Ishikawa (cell line): ENCODE data around the gene SLC24A3.

Source experiments
- CEBPB ChIP-seq: IDR thresholded peaks from 2 replicates; pipeline ENCODE4 v1.6.1; 2012
- CREB1 ChIP-seq: IDR thresholded peaks from 2 replicates; pipeline ENCODE4 v1.6.1; 2012; ENCODE audit warnings: low read depth
- EGR1 ChIP-seq: IDR thresholded peaks from 2 replicates; pipeline ENCODE4 v1.6.1; 2012
- EP300 ChIP-seq: IDR thresholded peaks from 2 replicates; pipeline ENCODE4 v1.6.1; 2012; ENCODE audit warnings: borderline replicate concordance
- FOXM1 ChIP-seq: IDR thresholded peaks from 2 replicates; pipeline ENCODE4 v1.6.1; 2012; ENCODE audit warnings: low read depth, borderline replicate concordance
- MAX ChIP-seq: IDR thresholded peaks from 2 replicates; pipeline ENCODE4 v1.6.1; 2012
- NFIC ChIP-seq: IDR thresholded peaks from 2 replicates; pipeline ENCODE4 v1.6.1; 2012
- RAD21 ChIP-seq: IDR thresholded peaks from 2 replicates; pipeline ENCODE4 v1.6.1; 2012; ENCODE audit warnings: low read depth
- REST ChIP-seq: IDR thresholded peaks from 2 replicates; pipeline ENCODE4 v1.6.1; 2012; ENCODE audit warnings: low read depth, mild to moderate bottlenecking
- TAF1 ChIP-seq: IDR thresholded peaks from 2 replicates; pipeline ENCODE4 v1.6.1; 2012; ENCODE audit warnings: low read depth, mild to moderate bottlenecking
- TCF12 ChIP-seq: IDR thresholded peaks from 2 replicates; pipeline ENCODE4 v1.6.1; 2012; ENCODE audit warnings: low read depth
- TEAD4 ChIP-seq: IDR thresholded peaks from 2 replicates; pipeline ENCODE4 v1.6.1; 2012
- YY1 ChIP-seq: IDR thresholded peaks from 2 replicates; pipeline ENCODE4 v1.6.1; 2012; ENCODE audit warnings: low read depth
- ZBTB7A ChIP-seq: IDR thresholded peaks from 2 replicates; pipeline ENCODE4 v1.6.1; 2012; ENCODE audit warnings: low read depth
- TF ChIP-seq, protein P1 (sequence below): IDR thresholded peaks from 2 replicates; pipeline ENCODE4 v1.6.1; 2012

The SLC24A3 gene

GRCh38 chr20:19725373-19725772 lies 512.9 kb downstream of the SLC24A3 start:
- TF ChIP-seq CEBPB (no peak), FOXM1 (no peak), YY1 (no peak), RAD21 (no peak), REST (no peak), ZBTB7A (no peak), TAF1 (no peak), EGR1 (no peak), NFIC (no peak), MAX (no peak), CREB1 (no peak), TCF12 (no peak), EP300 (no peak), TEAD4 (no peak)
- TF ChIP-seq, protein P1, sequence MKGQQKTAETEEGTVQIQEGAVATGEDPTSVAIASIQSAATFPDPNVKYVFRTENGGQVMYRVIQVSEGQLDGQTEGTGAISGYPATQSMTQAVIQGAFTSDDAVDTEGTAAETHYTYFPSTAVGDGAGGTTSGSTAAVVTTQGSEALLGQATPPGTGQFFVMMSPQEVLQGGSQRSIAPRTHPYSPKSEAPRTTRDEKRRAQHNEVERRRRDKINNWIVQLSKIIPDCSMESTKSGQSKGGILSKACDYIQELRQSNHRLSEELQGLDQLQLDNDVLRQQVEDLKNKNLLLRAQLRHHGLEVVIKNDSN = no peak

GRCh38 chr20:19725814-19726525 lies 513.5 kb downstream of the SLC24A3 start:
- TF ChIP-seq MAX (no peak), ZBTB7A (no peak), TCF12 (no peak), YY1 (no peak), CEBPB (no peak), TEAD4 (no peak), FOXM1 (no peak)
- TF ChIP-seq, protein P1 = no peak

GRCh38 chr20:19727251-19727847 lies 514.9 kb downstream of the SLC24A3 start:
- no peak for TF ChIP-seq ZBTB7A
- TF ChIP-seq TEAD4 = no peak
- no peak for TF ChIP-seq MAX
- no peak for TF ChIP-seq TAF1

DNA sequence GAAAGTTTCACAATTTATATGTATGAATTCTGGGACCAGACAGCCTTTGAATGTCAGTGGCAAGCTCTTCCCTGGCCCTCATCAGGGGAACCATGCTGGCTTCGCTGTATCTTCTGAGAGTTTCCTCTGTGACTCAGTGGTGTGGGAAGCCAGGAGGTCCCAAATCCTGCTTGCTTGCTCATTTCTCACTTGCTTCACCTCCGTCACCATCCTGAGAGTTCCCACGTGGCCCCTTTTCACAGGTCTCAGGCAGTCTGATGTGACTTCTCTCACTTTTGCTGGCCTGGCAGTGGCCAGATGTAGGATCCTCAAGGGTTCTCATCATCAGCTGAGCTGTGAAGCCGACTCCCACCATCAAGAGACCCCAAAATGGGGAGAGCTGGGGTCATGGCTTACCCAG lies 517.2 kb downstream of the SLC24A3 start:
- TF ChIP-seq NFIC (no peak), MAX (no peak), CREB1 (no peak), CEBPB (no peak), EP300 (no peak), REST (no peak), YY1 (no peak), TAF1 (no peak)
- TF ChIP-seq, protein P1 = no peak

DNA sequence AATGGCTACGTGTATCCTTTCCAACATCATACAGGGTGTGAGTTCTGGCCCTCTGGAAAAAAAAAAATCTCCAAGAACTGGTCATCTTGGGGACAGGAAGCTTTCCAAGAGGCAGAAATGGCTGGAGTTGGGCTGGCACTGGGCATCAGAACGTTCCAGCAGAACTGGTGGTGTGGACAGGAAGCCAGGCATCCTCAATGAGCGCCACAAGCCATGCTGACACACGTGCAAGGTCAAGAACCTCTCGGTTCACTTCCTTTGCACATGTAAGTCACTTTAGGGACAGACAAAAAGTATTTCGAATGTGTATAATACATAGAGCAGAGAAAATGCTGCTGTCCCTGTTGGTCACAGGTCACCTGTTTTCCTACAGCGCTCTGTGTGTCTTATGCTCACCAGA lies 518.3 kb downstream of the SLC24A3 start:
- TF ChIP-seq MAX = no peak
- no peak for TF ChIP-seq EP300
- TF ChIP-seq NFIC = no peak
- TF ChIP-seq CEBPB = no peak
- TF ChIP-seq TEAD4 = no peak
- no peak for TF ChIP-seq TAF1
- TF ChIP-seq RAD21 = no peak
- no peak for TF ChIP-seq YY1
- no peak for TF ChIP-seq ZBTB7A
- no peak for TF ChIP-seq EGR1
- TF ChIP-seq, protein P1 = no peak
- TF ChIP-seq FOXM1 = no peak
- TF ChIP-seq TCF12 = no peak
- TF ChIP-seq REST = no peak
- no peak for TF ChIP-seq CREB1
